ENCODE measurements around the gene BMP8A.

Gene BMP8A

GRCh38 chr1:39571178-39571483 is 79.7 kb downstream of the BMP8A start:
- DNase-seq (ENCODE audit: low spot score): no peak

GRCh38 chr1:39572379-39573096 is 81.1 kb downstream of the BMP8A start:
- DNase-seq (ENCODE audit: low spot score): no peak

DNA sequence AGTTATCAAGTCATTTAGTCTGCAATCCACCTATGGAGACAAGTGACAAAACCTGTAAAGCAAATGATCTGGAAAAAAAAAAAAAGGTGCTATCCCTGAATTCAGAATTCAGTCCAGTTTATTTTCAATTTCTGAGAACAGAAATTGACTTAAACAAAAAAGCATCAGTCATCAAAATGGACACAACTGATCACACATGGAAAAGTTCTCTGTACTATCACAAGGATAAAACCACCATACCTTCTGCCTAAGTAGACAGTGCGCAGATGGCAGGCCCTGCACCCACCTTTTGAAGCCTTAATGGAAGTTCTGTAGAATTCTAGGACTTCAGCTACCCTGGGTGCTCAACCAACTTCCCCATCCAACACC is 81.6 kb downstream of the BMP8A start:
- no peak for DNase-seq (ENCODE audit: low spot score)

DNA sequence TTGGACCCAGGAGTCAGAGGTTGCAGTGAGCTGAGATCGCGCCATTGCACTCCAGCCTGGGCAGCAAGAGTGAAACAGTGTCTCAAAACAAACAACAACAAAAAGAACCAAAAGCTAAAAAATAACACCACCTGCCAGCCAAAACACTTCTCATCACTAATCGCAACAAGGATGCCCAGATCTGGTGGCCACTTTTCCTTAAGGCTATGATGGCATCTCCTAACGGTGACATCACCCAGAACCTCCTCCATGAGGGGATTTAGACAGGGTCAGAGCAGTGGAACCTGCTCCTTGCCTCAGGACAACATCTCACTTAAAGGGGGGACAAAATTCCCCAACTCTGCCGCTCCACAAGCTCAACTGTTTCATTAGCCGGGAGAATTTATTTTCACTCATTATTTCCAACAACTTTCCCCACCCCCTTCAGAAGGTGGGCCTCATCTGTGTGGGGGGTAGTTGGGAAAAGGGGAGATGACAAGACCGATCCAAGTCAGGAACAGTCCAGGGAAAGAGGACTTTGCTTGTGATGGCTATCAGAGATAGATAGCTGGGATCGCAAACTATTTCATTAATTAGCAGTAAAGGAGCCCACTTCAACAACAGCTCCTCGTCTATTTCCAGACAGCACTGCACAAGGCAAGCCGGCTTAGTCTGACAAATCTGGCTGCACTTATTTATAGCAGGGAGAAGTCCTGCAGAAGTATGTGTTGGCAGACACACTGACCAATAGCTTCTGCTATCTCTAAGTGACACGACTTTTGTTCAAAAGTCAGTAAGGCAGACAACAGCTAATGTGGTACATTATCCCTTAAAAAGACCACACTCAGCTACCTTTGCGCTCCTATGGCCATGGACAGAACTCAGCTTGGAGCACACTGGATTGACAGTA is 82.5 kb downstream of the BMP8A start:
- DNase-seq (ENCODE audit: low spot score): no peak

- DNase-seq (ENCODE audit: low spot score): no peak
Measured at GRCh38 chr1:39574646-39575045, 83.2 kb downstream of the BMP8A start.
